Endothelial cell of umbilical vein (primary cell): ENCODE results near the gene TRPM1. TPM values are rescaled to one million over a fixed set of nuclear protein-coding genes. Genes with fewer than 3 reads are reported as not detected.

Experiments used
- BruUV-seq: library from RNA; stranded (reverse); fragments of 400-500 nt; replicated peaks from 2 replicates; lab custom pipeline; 2021; lab: Mats Ljungman, UMichigan
- CTCF ChIA-PET: fragments of 300-600, 350-600 bp; sonication (Branson Sonifier 250); formaldehyde crosslinking; loops from one replicate; lab custom pipeline; 2021; ENCODE audit warnings: antibody characterized with exemption, inconsistent platforms; lab: Charles Lee
- POLR2A ChIA-PET: fragments of 300-600, 350-600 bp; sonication (Branson Sonifier 250); formaldehyde crosslinking; loops from one replicate; lab custom pipeline; 2021; ENCODE audit warnings: antibody characterized with exemption, inconsistent platforms; lab: Charles Lee
- DNase-seq: peaks from one replicate; pipeline ENCODE4 v3.0.0-alpha.2; 2011; ENCODE audit warnings: low read depth, low spot score
- FAIRE-seq: peaks from 2 replicates; lab custom pipeline; 2011; peaks lifted over from hg19 to GRCh38; lab: Jason Lieb, UNC
- H2AFZ ChIP-seq: 2 replicates; pipeline ENCODE4 v1.6.0; 2012; ENCODE audit warnings: low read depth, low read length, control low read depth, inconsistent platforms
- H3K27ac ChIP-seq: 2 replicates; pipeline ENCODE4 v1.5.1; 2011; ENCODE audit warnings: low read depth, mild to moderate bottlenecking, control low read depth, low read length, moderate library complexity; ENCODE audit not compliant: insufficient read depth
- H3K27me3 ChIP-seq, 2 experiments: 2 replicates each; pipeline versions ENCODE4 v1.6.0 to v1.6.1; 2011; ENCODE audit warnings: low read length in 2 of 2, mixed read lengths in 1 of 2; ENCODE audit not compliant: control insufficient read depth in 2 of 2, insufficient read depth in 2 of 2
- H3K36me3 ChIP-seq, 2 experiments: 2 replicates in 1 of 2; 3 replicates in 1 of 2; pipeline ENCODE4 v1.5.1; 2011; ENCODE audit warnings: low read length in 2 of 2, mild to moderate bottlenecking in 1 of 2, moderate library complexity in 1 of 2; ENCODE audit not compliant: control insufficient read depth in 2 of 2, insufficient read depth in 2 of 2; ENCODE audit errors: extremely low read depth in 1 of 2
- H3K4me1 ChIP-seq: 3 replicates; pipeline ENCODE4 v1.5.1; 2011; ENCODE audit warnings: mild to moderate bottlenecking, low read length; ENCODE audit not compliant: control insufficient read depth, insufficient read depth; ENCODE audit errors: extremely low read depth
- H3K4me2 ChIP-seq: 2 replicates; pipeline ENCODE4 v1.6.1; 2011; ENCODE audit warnings: low read length, control low read depth, mixed read lengths; ENCODE audit not compliant: insufficient read depth
- H3K4me3 ChIP-seq, 3 experiments: fragments of 200-600 bp in 1 of 3; sonication (generic), shearing (Covaris generic) in 1 of 3; replicated peaks in 1 of 3; 2 replicates each; pipeline ENCODE4 v1.5.1; 2011 to 2016; ENCODE audit warnings: control low read depth in 3 of 3, low read length in 3 of 3, mild to moderate bottlenecking in 2 of 3, inconsistent platforms in 1 of 3, low read depth in 1 of 3, moderate library complexity in 1 of 3; ENCODE audit not compliant: insufficient read depth in 1 of 3
- H3K79me2 ChIP-seq: 2 replicates; pipeline ENCODE4 v1.6.0; 2012; ENCODE audit warnings: low read length, inconsistent platforms; ENCODE audit not compliant: control insufficient read depth, insufficient read depth
- H3K9ac ChIP-seq: replicated peaks from 2 replicates; pipeline ENCODE3; 2011; ENCODE audit warnings: low read length, control low read depth; ENCODE audit not compliant: insufficient read depth; ENCODE audit errors: extremely low read depth
- H3K9me1 ChIP-seq: replicated peaks from 3 replicates; pipeline ENCODE4 v1.6.0; 2011; ENCODE audit warnings: mild to moderate bottlenecking, low read length; ENCODE audit not compliant: control insufficient read depth, insufficient read depth; ENCODE audit errors: extremely low read depth
- H3K9me3 ChIP-seq: replicated peaks from 2 replicates; pipeline ENCODE4 v1.5.1; 2012; ENCODE audit warnings: low read length, inconsistent platforms; ENCODE audit not compliant: control insufficient read depth, insufficient read depth
- H4K20me1 ChIP-seq: replicated peaks from 2 replicates; pipeline ENCODE3; 2011; ENCODE audit warnings: mild to moderate bottlenecking, low read length; ENCODE audit not compliant: control insufficient read depth, insufficient read depth; ENCODE audit errors: extremely low read depth
- EZH2 ChIP-seq: IDR thresholded peaks from 2 replicates; pipeline ENCODE4 v1.6.1; 2012; ENCODE audit warnings: borderline replicate concordance, low read depth, mild to moderate bottlenecking, moderate library complexity, low read length, inconsistent platforms; ENCODE audit not compliant: severe bottlenecking
- FOS ChIP-seq: IDR thresholded peaks from 2 replicates; pipeline ENCODE4 v1.6.1; 2011; ENCODE audit warnings: mild to moderate bottlenecking, low read length, moderate library complexity, borderline replicate concordance; ENCODE audit not compliant: insufficient read depth
- GATA2 ChIP-seq: IDR thresholded peaks from 2 replicates; pipeline ENCODE4 v1.7.0; 2011; ENCODE audit warnings: low read depth, mild to moderate bottlenecking, moderate library complexity, mixed read lengths, low read length; ENCODE audit not compliant: insufficient read length, insufficient read depth
- JUN ChIP-seq: IDR thresholded peaks from 2 replicates; pipeline ENCODE4 v1.6.1; 2011; ENCODE audit warnings: borderline replicate concordance, low read depth; ENCODE audit not compliant: insufficient read length, insufficient read depth
- MAX ChIP-seq: IDR thresholded peaks from 2 replicates; pipeline ENCODE4 v1.6.1; 2011; ENCODE audit not compliant: insufficient read depth, insufficient read length
- MYC ChIP-seq: IDR thresholded peaks from one replicate; pipeline ENCODE4 v1.6.1; 2011; ENCODE audit warnings: mild to moderate bottlenecking, low read depth, low read length
- POLR2A ChIP-seq: IDR thresholded peaks from 2 replicates; pipeline ENCODE4 v1.6.1; 2012; ENCODE audit warnings: low read depth, mild to moderate bottlenecking, control low read depth, low read length
- POLR2AphosphoS5 ChIP-seq: IDR thresholded peaks from 2 replicates; pipeline ENCODE4 v1.6.1; 2012; ENCODE audit warnings: low read depth, mild to moderate bottlenecking, control low read depth, low read length, moderate library complexity; ENCODE audit not compliant: insufficient read depth
- dilution Hi-C: fragments of 300-500 bp; cut with MboI; formaldehyde crosslinking; loops from one replicate; pipeline ENCODE4 v1.15.0; 2019; ENCODE audit warnings: low sequenced_read_pairs; ENCODE audit not compliant: extremely low pct_ligation_motif_present
- intact Hi-C: fragments of 100-400 bp; cut with micrococcal nuclease; formaldehyde crosslinking; loops from one replicate; pipeline ENCODE4 v1.10.0; 2022
- polyA plus RNA-seq, 4 experiments: library from polyadenylated mRNA; depleted of rRNA in 3 of 4; stranded (reverse) in 3 of 4; unstranded in 1 of 4; fragments of >200 nt; gene quantifications; 2 replicates each; pipeline versions ENCODE4 v1.2.1 to v1.2.3, GENCODE V29; 2011 to 2012; ENCODE audit warnings: missing spikeins in 1 of 4
- total RNA-seq: library from RNA; stranded (reverse); gene quantifications from 2 replicates; pipeline ENCODE4 v1.2.3, GENCODE V29; 2021
- TF ChIP-seq, protein P1 (sequence below), 2 donors: IDR thresholded peaks; 1 replicate in 1 of 2; 2 replicates in 1 of 2; pipeline ENCODE4 v1.5.1; 2011; ENCODE audit warnings: low read length in 2 of 2, mild to moderate bottlenecking in 2 of 2, moderate library complexity in 2 of 2, control low read depth in 1 of 2, inconsistent platforms in 1 of 2, low read depth in 1 of 2; ENCODE audit not compliant: insufficient read depth in 1 of 2; ENCODE audit errors: extremely low read depth in 1 of 2

The TRPM1 gene
- total and polyA plus RNA-seq, 2 donors (not counting 3 experiments of a cell fraction or from before 2014, with no cell fraction given): 0.19 TPM; not detected in 1

- dilution Hi-C loops: no loop called here
- Histone ChIP-seq H3K9ac (no peak overlapping the region), H3K9me3 (no peaks in the 10 kb centered on the region), H3K4me2 (no peak overlapping the region), H3K4me3 (no peak overlapping the region), H3K79me2 (no peaks in the 10 kb centered on the region), H4K20me1 (no peaks in the 10 kb centered on the region), H3K27me3 (peaks cover 0 to 6% of the 10 kb centered on the region in 2 experiments), H3K4me1 (no peaks in the 10 kb centered on the region), H3K9me1 (no peaks in the 10 kb centered on the region), H2AFZ (no peak overlapping the region), H3K27ac (no peak overlapping the region), H3K36me3 (no peaks in the 10 kb centered on the region)
- FAIRE-seq (no peak), DNase-seq (no peak)
- no TSS peak for BruUV-seq
- TF ChIP-seq MYC (no peak), MAX (no peak), EZH2 (no peak), JUN (no peak), POLR2AphosphoS5 (no peak), POLR2A (no peak), FOS (no peak), GATA2 (no peak)
- TF ChIP-seq, protein P1, sequence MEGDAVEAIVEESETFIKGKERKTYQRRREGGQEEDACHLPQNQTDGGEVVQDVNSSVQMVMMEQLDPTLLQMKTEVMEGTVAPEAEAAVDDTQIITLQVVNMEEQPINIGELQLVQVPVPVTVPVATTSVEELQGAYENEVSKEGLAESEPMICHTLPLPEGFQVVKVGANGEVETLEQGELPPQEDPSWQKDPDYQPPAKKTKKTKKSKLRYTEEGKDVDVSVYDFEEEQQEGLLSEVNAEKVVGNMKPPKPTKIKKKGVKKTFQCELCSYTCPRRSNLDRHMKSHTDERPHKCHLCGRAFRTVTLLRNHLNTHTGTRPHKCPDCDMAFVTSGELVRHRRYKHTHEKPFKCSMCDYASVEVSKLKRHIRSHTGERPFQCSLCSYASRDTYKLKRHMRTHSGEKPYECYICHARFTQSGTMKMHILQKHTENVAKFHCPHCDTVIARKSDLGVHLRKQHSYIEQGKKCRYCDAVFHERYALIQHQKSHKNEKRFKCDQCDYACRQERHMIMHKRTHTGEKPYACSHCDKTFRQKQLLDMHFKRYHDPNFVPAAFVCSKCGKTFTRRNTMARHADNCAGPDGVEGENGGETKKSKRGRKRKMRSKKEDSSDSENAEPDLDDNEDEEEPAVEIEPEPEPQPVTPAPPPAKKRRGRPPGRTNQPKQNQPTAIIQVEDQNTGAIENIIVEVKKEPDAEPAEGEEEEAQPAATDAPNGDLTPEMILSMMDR (IDR thresholded peaks at IDR 0.05; ENCODE audit: extremely low read depth in 1 of 2, insufficient read depth in 1 of 2, low read depth in 1 of 2, low read length in 2 of 2): no peak
- intact Hi-C loops: loop anchor here (5.0 kb wide), 1 partner anchor 61 kb away; no protein-coding TSS in a partner anchor
- POLR2A ChIA-PET: no interaction called here
- CTCF ChIA-PET: interaction anchor here (1.0 to 1.4 kb wide), 2 partner anchors 46 to 59 kb away, joined by 3 to 5 read pairs; no protein-coding TSS in a partner anchor
Measured at GRCh38 chr15:31083370-31083780, 18.1 kb downstream of the TRPM1 start.
